ENCODE measurements around the gene NEMP2. TPM values are rescaled to one million over a fixed set of nuclear protein-coding genes. Genes with fewer than 3 reads are reported as not detected.
"Not testable (repeated sequence)": the region's sequence is repeated elsewhere in the genome, so short reads cannot be mapped to it uniquely, and the experiment has no call there.

NEMP2 gene
- total RNA-seq, 1 donor from 2014 or later = 8.2 TPM

- DNase-seq (ENCODE audit: low spot score) = no peak
These were observed 8.3 kb downstream of the NEMP2 start for GRCh38 chr2:190526105-190526750.

GRCh38 chr2:190524928-190525327, 9.6 kb downstream of the NEMP2 start:
- no peak for DNase-seq (ENCODE audit: low spot score)

- DNase-seq (ENCODE audit: low spot score) = no peak
These were observed 14.4 kb downstream of the NEMP2 start for GRCh38 chr2:190519975-190520767.

GRCh38 chr2:190517468-190517867, 17.1 kb downstream of the NEMP2 start:
- DNase-seq (ENCODE audit: low spot score) = no peak

GRCh38 chr2:190515687-190516086, 18.8 kb downstream of the NEMP2 start:
- no peak for DNase-seq (ENCODE audit: low spot score)

GRCh38 chr2:190514676-190515075, 19.8 kb downstream of the NEMP2 start:
- no peak for DNase-seq (ENCODE audit: low spot score)

- DNase-seq (ENCODE audit: low spot score) = no peak
These were observed 20.6 kb downstream of the NEMP2 start for GRCh38 chr2:190513877-190514276.

GRCh38 chr2:190512539-190513095, 21.9 kb downstream of the NEMP2 start:
- no peak for DNase-seq (ENCODE audit: low spot score)

GRCh38 chr2:190511104-190511503, 23.4 kb downstream of the NEMP2 start:
- no peak for DNase-seq (ENCODE audit: low spot score)

- not testable (repeated sequence) for DNase-seq (ENCODE audit: low spot score)
These were observed 24.6 kb downstream of the NEMP2 start for GRCh38 chr2:190509895-190510294.

GRCh38 chr2:190507135-190507534, 27.4 kb downstream of the NEMP2 start:
- DNase-seq (ENCODE audit: low spot score) = no peak

GRCh38 chr2:190506666-190507065, 27.9 kb downstream of the NEMP2 start:
- no peak for DNase-seq (ENCODE audit: low spot score)

GRCh38 chr2:190505696-190506095, 28.8 kb downstream of the NEMP2 start:
- no peak for DNase-seq (ENCODE audit: low spot score)

- DNase-seq (ENCODE audit: low spot score) = no peak
These were observed 29.6 kb downstream of the NEMP2 start for GRCh38 chr2:190504912-190505311.

- no peak for DNase-seq (ENCODE audit: low spot score)
These were observed 31.4 kb downstream of the NEMP2 start for GRCh38 chr2:190503088-190503487.

- no peak for DNase-seq (ENCODE audit: low spot score)
These were observed 32.7 kb downstream of the NEMP2 start for GRCh38 chr2:190501702-190502407.

- DNase-seq (ENCODE audit: low spot score) = no peak
These were observed 33.3 kb downstream of the NEMP2 start for GRCh38 chr2:190501231-190501630.

- DNase-seq (ENCODE audit: low spot score) = no peak
These were observed 34.4 kb downstream of the NEMP2 start for GRCh38 chr2:190500054-190500502.

GRCh38 chr2:190499273-190499672, 35.2 kb downstream of the NEMP2 start:
- no peak for DNase-seq (ENCODE audit: low spot score)

- no peak for DNase-seq (ENCODE audit: low spot score)
These were observed 37.1 kb downstream of the NEMP2 start for GRCh38 chr2:190497428-190497827.

- DNase-seq (ENCODE audit: low spot score) = not testable (repeated sequence)
These were observed 39.8 kb downstream of the NEMP2 start for GRCh38 chr2:190494600-190495227.

GRCh38 chr2:190493095-190493494, 41.4 kb downstream of the NEMP2 start:
- no peak for DNase-seq (ENCODE audit: low spot score)

Data from ureter (tissue), 1 donor.